Fibroblast of villous mesenchyme (primary cell): Measurements from ENCODE around the gene SPNS3. TPM values are rescaled to one million over a fixed set of nuclear protein-coding genes. Genes with fewer than 3 reads are reported as not detected.

Experiments used
- DNase-seq: peaks from one replicate; pipeline ENCODE4 v3.0.0-alpha.2; 2010; ENCODE audit warnings: low read depth
- H3K4me3 ChIP-seq: 2 replicates; pipeline ENCODE4 v1.5.1; 2011; ENCODE audit warnings: low read depth, mild to moderate bottlenecking, low read length
- CTCF ChIP-seq: IDR thresholded peaks from 2 replicates; pipeline ENCODE4 v1.5.1; 2012; ENCODE audit warnings: low read depth, mild to moderate bottlenecking, low read length; ENCODE audit not compliant: insufficient read depth
- total RNA-seq: library from RNA; depleted of rRNA; stranded (reverse); fragments of >200 nt; gene quantifications from 2 replicates; pipeline ENCODE4 v1.2.3, GENCODE V29; 2012

SPNS3 gene
- total RNA-seq, 1 donor: not detected

DNA sequence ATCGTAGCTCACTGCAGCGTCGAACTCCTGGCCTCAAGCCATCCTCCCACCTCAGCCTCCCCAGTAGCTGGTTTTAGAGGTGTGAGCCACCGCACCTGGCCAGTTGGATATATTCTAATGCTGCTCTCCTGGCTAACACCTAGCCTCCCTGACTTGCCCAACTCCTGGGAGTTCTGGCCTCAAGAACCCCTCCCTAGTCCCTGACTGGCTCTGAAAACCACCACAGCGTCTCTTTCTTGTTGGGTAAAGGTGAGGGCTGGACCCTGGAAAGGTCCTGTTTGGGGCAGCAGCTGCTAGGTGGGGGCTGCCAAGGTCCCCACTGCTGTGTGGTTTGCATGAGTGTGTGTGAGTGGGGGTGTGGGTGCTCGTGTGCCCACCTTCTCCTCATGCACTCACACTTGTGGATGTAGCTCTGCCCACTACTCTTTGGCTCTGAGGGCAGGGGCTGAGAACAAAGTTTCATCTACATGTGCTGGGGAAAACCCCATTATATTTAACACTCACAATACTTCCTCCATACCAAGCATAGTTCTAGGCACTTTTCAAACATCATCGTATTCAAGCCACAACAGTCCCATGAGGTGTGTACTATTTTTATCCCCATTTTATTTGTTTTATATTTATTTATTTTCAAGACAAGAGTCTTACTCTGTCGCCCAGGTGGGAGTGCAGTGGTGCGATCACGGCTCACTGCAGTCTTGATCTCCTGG lies 7.1 kb upstream of the SPNS3 start:
- no peak overlapping the region for H3K4me3 ChIP-seq
- DNase-seq: no peak
- no peak for TF ChIP-seq CTCF

- TF ChIP-seq CTCF: no peak
- no peak for DNase-seq
- H3K4me3 ChIP-seq: no peak overlapping the region
Measured at GRCh38 chr17:4427505-4427904, 6.2 kb upstream of the SPNS3 start.

GRCh38 chr17:4436381-4436780 lies 2.6 kb downstream of the SPNS3 start:
- TF ChIP-seq CTCF: no peak
- H3K4me3 ChIP-seq: no peak overlapping the region
- no peak for DNase-seq

GRCh38 chr17:4436846-4437245 lies 3.1 kb downstream of the SPNS3 start:
- no peak for TF ChIP-seq CTCF
- DNase-seq: no peak
- H3K4me3 ChIP-seq: no peak overlapping the region

- no peak for DNase-seq
- TF ChIP-seq CTCF: no peak
- H3K4me3 ChIP-seq: no peak overlapping the region
Measured at GRCh38 chr17:4438162-4438944, 4.6 kb downstream of the SPNS3 start.

DNA sequence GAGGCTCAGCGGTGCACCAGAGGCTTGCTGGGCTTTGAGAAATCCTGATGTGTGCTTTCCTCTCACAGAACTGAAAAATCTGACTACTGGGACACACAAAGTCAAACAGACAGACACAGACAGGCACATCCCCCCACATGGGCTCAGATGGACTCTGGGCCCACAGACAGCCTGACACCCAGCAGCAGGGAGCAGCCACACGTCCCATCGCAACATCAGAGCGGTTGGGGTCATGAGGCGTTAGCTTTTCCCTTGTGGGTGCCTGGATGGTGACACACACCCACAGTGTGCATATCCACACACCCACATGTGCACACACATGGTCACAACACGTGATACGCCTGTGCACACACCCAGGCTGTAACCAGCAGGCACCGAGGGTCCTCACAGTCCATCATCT lies 6.3 kb downstream of the SPNS3 start:
- TF ChIP-seq CTCF: no peak
- DNase-seq: no peak
- H3K4me3 ChIP-seq: no peak overlapping the region
